HCT116 (cell line): ENCODE data around the gene HOXB2.

Experiments
- CTCF ChIP-seq, 3 experiments: fragments of 200-600 bp in 1 of 3; sonication (generic) in 1 of 3; IDR thresholded peaks in 2 of 3; conservative IDR thresholded peaks in 1 of 3; 2 replicates each; pipeline ENCODE4 v1.5.1; 2012 to 2017; ENCODE audit warnings: low read depth in 2 of 3, low read length in 2 of 3, antibody characterized with exemption in 1 of 3, borderline replicate concordance in 1 of 3, control low read depth in 1 of 3, mild to moderate bottlenecking in 1 of 3, mixed read lengths in 1 of 3, mixed run types in 1 of 3, moderate library complexity in 1 of 3; ENCODE audit not compliant: insufficient read depth in 1 of 3
- ELF1 ChIP-seq: IDR thresholded peaks from 2 replicates; pipeline ENCODE4 v1.6.1; 2012; ENCODE audit warnings: low read depth, borderline replicate concordance
- EZH2 ChIP-seq: fragments of 200-600 bp; sonication (generic); IDR thresholded peaks from 2 replicates; pipeline ENCODE4 v1.6.1; 2017; ENCODE audit warnings: antibody characterized with exemption, mixed run types
- EZH2phosphoT487 ChIP-seq: fragments of 200-600 bp; IDR thresholded peaks from 2 replicates; pipeline ENCODE4 v1.6.1; 2018; ENCODE audit warnings: antibody characterized with exemption, borderline replicate concordance
- JUND ChIP-seq: IDR thresholded peaks from 2 replicates; pipeline ENCODE4 v1.6.1; 2012
- POLR2A ChIP-seq: IDR thresholded peaks from 2 replicates; pipeline ENCODE4 v1.7.0; 2011; ENCODE audit warnings: borderline replicate concordance; ENCODE audit not compliant: insufficient read depth, insufficient read length; ENCODE audit errors: extremely low read depth
- REST ChIP-seq: IDR thresholded peaks from 2 replicates; pipeline ENCODE4 v1.6.1; 2012; ENCODE audit warnings: low read depth
- SIN3A ChIP-seq: IDR thresholded peaks from 2 replicates; pipeline ENCODE4 v1.6.1; 2012; ENCODE audit warnings: low read depth
- YY1 ChIP-seq: IDR thresholded peaks from 2 replicates; pipeline ENCODE4 v1.6.1; 2011; ENCODE audit warnings: low read length, low read depth, moderate library complexity, mild to moderate bottlenecking; ENCODE audit not compliant: insufficient replicate concordance; ENCODE audit errors: extremely low read depth
- ZBTB33 ChIP-seq: IDR thresholded peaks from 2 replicates; pipeline ENCODE4 v1.6.1; 2011; ENCODE audit warnings: mild to moderate bottlenecking, low read length, moderate library complexity; ENCODE audit not compliant: insufficient replicate concordance; ENCODE audit errors: extremely low read depth

- no peak for TF ChIP-seq CTCF (IDR thresholded peaks at IDR 0.05 in 2 of 3, conservative IDR thresholded peaks at IDR 0.05 in 1 of 3; ENCODE audit: borderline replicate concordance in 1 of 3, insufficient read depth in 1 of 3, low read depth in 2 of 3, low read length in 2 of 3)
- TF ChIP-seq EZH2: no peak
- TF ChIP-seq ZBTB33: no peak
- no peak for TF ChIP-seq POLR2A
- TF ChIP-seq SIN3A: no peak
- no peak for TF ChIP-seq REST
- no peak for TF ChIP-seq ELF1
- no peak for TF ChIP-seq EZH2phosphoT487
- no peak for TF ChIP-seq JUND
- TF ChIP-seq YY1: no peak
These were observed 21.8 kb upstream of the HOXB2 start for GRCh38 chr17:48566717-48567116.
